ENCODE measurements around the gene HNRNPA1. TPM values are rescaled to one million over a fixed set of nuclear protein-coding genes. Genes with fewer than 3 reads are reported as not detected.
A peak's percentile ranks its signal among the peaks of the same experiment; 100 is the strongest.

HNRNPA1 gene
- total and polyA plus RNA-seq, 9 of the 15 experiments (the other 6 are each of a cell fraction or from before 2014, with no cell fraction given), result 1,166 to 2,703 (median 1,815) TPM

DNA sequence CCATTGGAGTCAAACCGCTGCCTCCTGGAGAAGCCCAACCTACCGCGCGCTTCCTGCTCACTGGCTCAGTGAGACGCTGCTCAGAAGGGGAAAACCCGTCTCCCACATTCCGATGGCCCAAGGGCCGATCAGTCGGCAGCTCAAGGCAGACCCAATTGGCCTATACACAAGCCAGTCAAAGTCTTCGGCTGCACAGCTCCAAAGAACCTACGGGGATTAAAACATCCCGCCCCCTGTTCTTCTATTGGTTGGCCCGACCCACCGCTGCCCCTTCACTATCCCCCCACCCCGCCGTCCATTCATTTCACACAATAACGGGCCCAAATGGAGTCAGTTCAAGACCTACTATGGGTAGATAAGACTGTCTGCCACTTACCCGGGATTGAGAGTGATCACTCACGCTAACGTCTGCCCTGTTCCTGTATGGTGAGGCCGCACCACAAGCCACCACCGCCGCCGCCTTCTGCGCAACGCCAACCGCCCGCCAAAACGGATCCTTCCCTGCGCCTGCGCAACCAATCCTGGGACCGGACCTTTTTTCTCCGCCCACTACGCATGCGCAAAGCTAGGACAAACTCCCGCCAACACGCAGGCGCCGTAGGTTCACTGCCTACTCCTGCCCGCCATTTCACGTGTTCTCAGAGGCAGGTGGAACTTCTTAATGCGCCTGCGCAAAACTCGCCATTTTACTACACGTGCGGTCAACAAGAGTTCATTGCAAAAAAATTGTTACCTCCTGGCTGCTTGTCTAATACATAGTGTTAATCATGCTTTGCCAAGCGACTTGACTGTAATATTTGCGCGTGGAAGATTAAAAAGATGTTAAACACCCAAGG, 676 bp upstream of the HNRNPA1 start, which contains the start of gene CBX5 (continued):
- TF ChIP-seq, protein P1, sequence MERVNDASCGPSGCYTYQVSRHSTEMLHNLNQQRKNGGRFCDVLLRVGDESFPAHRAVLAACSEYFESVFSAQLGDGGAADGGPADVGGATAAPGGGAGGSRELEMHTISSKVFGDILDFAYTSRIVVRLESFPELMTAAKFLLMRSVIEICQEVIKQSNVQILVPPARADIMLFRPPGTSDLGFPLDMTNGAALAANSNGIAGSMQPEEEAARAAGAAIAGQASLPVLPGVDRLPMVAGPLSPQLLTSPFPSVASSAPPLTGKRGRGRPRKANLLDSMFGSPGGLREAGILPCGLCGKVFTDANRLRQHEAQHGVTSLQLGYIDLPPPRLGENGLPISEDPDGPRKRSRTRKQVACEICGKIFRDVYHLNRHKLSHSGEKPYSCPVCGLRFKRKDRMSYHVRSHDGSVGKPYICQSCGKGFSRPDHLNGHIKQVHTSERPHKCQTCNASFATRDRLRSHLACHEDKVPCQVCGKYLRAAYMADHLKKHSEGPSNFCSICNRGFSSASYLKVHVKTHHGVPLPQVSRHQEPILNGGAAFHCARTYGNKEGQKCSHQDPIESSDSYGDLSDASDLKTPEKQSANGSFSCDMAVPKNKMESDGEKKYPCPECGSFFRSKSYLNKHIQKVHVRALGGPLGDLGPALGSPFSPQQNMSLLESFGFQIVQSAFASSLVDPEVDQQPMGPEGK (CRISPR knock-in tag; IDR thresholded peaks at IDR 0.05; ENCODE audit: borderline replicate concordance), result no peak
- no peak for TF ChIP-seq SIX5 (IDR thresholded peaks at IDR 0.05; ENCODE audit: borderline replicate concordance in 1 of 2, insufficient read depth in 1 of 2, low read depth in 1 of 2, low read length in 2 of 2)
- no peak for TF ChIP-seq NCOR1 (IDR thresholded peaks at IDR 0.05)
- 0 out of 2 replicates have a peak, but pooled peaks have one; percentile 52 for TF ChIP-seq SMARCE1 (IDR thresholded peaks at IDR 0.05)
- TF ChIP-seq PBX2 (CRISPR knock-in tag; IDR thresholded peaks at IDR 0.05; ENCODE audit: low read depth), result peak; percentile 87
- peak; percentile 99 for TF ChIP-seq PBX2 (tag; conservative IDR thresholded peaks at IDR 0.05; ENCODE audit: low read depth)
- TF ChIP-seq, protein P2, sequence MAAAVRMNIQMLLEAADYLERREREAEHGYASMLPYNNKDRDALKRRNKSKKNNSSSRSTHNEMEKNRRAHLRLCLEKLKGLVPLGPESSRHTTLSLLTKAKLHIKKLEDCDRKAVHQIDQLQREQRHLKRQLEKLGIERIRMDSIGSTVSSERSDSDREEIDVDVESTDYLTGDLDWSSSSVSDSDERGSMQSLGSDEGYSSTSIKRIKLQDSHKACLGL (CRISPR knock-in tag; IDR thresholded peaks at IDR 0.05; ENCODE audit: borderline replicate concordance, poor library complexity, severe bottlenecking), result peak; percentile 41
- TF ChIP-seq HOMEZ (CRISPR knock-in tag; IDR thresholded peaks at IDR 0.05), result no peak
- TF ChIP-seq SP2 (IDR thresholded peaks at IDR 0.05; ENCODE audit: extremely low read depth, low read depth, low read length, poor library complexity, severe bottlenecking), result peak; percentile 77
- no peak for TF ChIP-seq ATF3 (IDR thresholded peaks at IDR 0.05)
- no peak; the same call in 1 of the 2 replicates for TF ChIP-seq ATF3 (CRISPR knock-in tag; conservative IDR thresholded peaks at IDR 0.05)
- TF ChIP-seq ZNF79 (CRISPR knock-in tag; IDR thresholded peaks at IDR 0.05; ENCODE audit: low read depth), result no peak
- peak; percentile 60 for TF ChIP-seq SMAD1 (IDR thresholded peaks at IDR 0.05; ENCODE audit: low read depth, low read length, partially characterized antibody)
- no peak for TF ChIP-seq ZNF232 (CRISPR knock-in tag; IDR thresholded peaks at IDR 0.05)
- TF ChIP-seq, protein P3, sequence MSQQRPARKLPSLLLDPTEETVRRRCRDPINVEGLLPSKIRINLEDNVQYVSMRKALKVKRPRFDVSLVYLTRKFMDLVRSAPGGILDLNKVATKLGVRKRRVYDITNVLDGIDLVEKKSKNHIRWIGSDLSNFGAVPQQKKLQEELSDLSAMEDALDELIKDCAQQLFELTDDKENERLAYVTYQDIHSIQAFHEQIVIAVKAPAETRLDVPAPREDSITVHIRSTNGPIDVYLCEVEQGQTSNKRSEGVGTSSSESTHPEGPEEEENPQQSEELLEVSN (IDR thresholded peaks at IDR 0.05; ENCODE audit: borderline replicate concordance in 1 of 2, extremely low read depth in 1 of 2, insufficient read depth in 1 of 2, insufficient read length in 1 of 2, low read depth in 1 of 2, low read length in 1 of 2, poor library complexity in 1 of 2, severe bottlenecking in 1 of 2), result peak; percentile 96 to 99
- no peak for TF ChIP-seq ZEB2 (IDR thresholded peaks at IDR 0.05)

Data from K562 (cell line).